Measurements from ENCODE around the gene MBD5.

DNA sequence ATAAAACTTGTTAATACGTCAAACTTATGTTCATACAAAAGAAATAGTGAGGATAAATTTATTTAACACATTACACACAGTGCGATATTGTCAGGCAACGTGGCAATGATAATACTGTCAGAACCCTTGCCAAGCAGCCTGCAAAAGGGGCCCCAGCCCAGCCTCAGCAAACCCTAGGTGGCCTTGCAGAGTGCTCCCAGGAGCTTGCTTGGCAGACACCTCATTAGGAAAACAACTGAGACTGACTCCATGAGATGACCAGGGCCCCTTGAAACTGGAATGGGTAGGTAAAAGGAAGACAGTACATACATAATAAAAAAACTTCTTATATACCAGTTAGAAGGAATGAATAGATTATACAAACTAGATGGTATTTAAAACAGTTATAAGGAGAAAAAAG lies 487.1 kb downstream of the MBD5 start:
- TF ChIP-seq CTCF (conservative IDR thresholded peaks at IDR 0.05; ENCODE audit: low read depth, low read length) (no peak), MXI1 (IDR thresholded peaks at IDR 0.05; ENCODE audit: borderline replicate concordance, low read depth, low read length) (no peak)

All from IMR-90 (cell line).